ENCODE results near the gene DHRS9.
"Not testable (repeated sequence)": the region's sequence is repeated elsewhere in the genome, so short reads cannot be mapped to it uniquely, and the experiment has no call there.

Gene DHRS9

GRCh38 chr2:169069341-169069740 is at the start of gene DHRS9:
Gene DHRS9 (plus strand): TSS chr2:169069563. CDS start chr2:169081582, 12,019 bp downstream.
- DNase-seq: no peak

- DNase-seq: no peak
These were observed 46.2 kb upstream of the DHRS9 start for GRCh38 chr2:169023161-169023560.

GRCh38 chr2:169026056-169026455 is 43.3 kb upstream of the DHRS9 start:
- DNase-seq: no peak

GRCh38 chr2:169027234-169027633 is 42.1 kb upstream of the DHRS9 start:
- no peak for DNase-seq

- no peak for DNase-seq
These were observed 40.0 kb upstream of the DHRS9 start for GRCh38 chr2:169029341-169029740.

- DNase-seq: no peak
These were observed 38.2 kb upstream of the DHRS9 start, which contains the start of gene ABCB11 for GRCh38 chr2:169031202-169031601. Gene ABCB11 (minus strand): TSS chr2:169031324. CDS start chr2:169018125, 13,199 bp downstream.

GRCh38 chr2:169034256-169034655 is 35.1 kb upstream of the DHRS9 start:
- DNase-seq: no peak

GRCh38 chr2:169034984-169035544 is 34.3 kb upstream of the DHRS9 start:
- DNase-seq: no peak

- DNase-seq: no peak
These were observed 33.5 kb upstream of the DHRS9 start for GRCh38 chr2:169035887-169036286.

GRCh38 chr2:169036736-169037440 is 32.5 kb upstream of the DHRS9 start:
- no peak for DNase-seq

- DNase-seq: no peak
These were observed 31.0 kb upstream of the DHRS9 start for GRCh38 chr2:169038338-169038757.

GRCh38 chr2:169039702-169040101 is 29.7 kb upstream of the DHRS9 start:
- no peak for DNase-seq

- DNase-seq: no peak
These were observed 27.8 kb upstream of the DHRS9 start for GRCh38 chr2:169041594-169041993.

- no peak for DNase-seq
These were observed 26.5 kb upstream of the DHRS9 start for GRCh38 chr2:169042856-169043255.

- DNase-seq: no peak
These were observed 22.8 kb upstream of the DHRS9 start for GRCh38 chr2:169046440-169047151.

GRCh38 chr2:169047256-169048250 is 21.8 kb upstream of the DHRS9 start:
- no peak for DNase-seq

- DNase-seq: no peak
These were observed 20.2 kb upstream of the DHRS9 start for GRCh38 chr2:169049142-169049541.

GRCh38 chr2:169050476-169051240 is 18.7 kb upstream of the DHRS9 start:
- DNase-seq: no peak

GRCh38 chr2:169054575-169054974 is 14.8 kb upstream of the DHRS9 start:
- DNase-seq: not testable (repeated sequence)

- not testable (repeated sequence) for DNase-seq
These were observed 5.2 kb upstream of the DHRS9 start for GRCh38 chr2:169064199-169064598.

- no peak for DNase-seq
These were observed 3.9 kb upstream of the DHRS9 start for GRCh38 chr2:169065422-169065821.
